Esophagus squamous epithelium (tissue), 4 donors: ENCODE results near the gene LACTBL1.

Experiments used
- CTCF ChIP-seq, 6 experiments: fragments of 450-650 bp in 4 of 6; fragments of 200-600 bp in 2 of 6; sonication (generic) in 2 of 6; IDR thresholded peaks; one replicate each; pipeline ENCODE4 v1.5.1; 2016 to 2019; ENCODE audit warnings: antibody characterized with exemption in 6 of 6, mild to moderate bottlenecking in 4 of 6, moderate library complexity in 4 of 6
- POLR2A ChIP-seq, 4 donors: fragments of 450-650 bp; IDR thresholded peaks; one replicate each; pipeline ENCODE4 v1.6.1; 2017; ENCODE audit warnings: antibody characterized with exemption in 4 of 4, mild to moderate bottlenecking in 4 of 4, moderate library complexity in 3 of 4

GRCh38 chr1:22941257-22941656 lies 31.4 kb downstream of the LACTBL1 start:
- TF ChIP-seq CTCF (IDR thresholded peaks at IDR 0.05) (no peak), POLR2A (IDR thresholded peaks at IDR 0.05) (no peak)
